NCI-H510A treated with DMSO at 0.1 percent for 48 hours (cell line): ENCODE data around the gene PIAS3.
A peak's percentile ranks its signal among the peaks of the same experiment; 100 is the strongest.

Source experiments
- DNase-seq: peaks from one replicate; lab custom pipeline; 2025; lab: John Stamatoyannopoulos, UW

Gene PIAS3

DNA sequence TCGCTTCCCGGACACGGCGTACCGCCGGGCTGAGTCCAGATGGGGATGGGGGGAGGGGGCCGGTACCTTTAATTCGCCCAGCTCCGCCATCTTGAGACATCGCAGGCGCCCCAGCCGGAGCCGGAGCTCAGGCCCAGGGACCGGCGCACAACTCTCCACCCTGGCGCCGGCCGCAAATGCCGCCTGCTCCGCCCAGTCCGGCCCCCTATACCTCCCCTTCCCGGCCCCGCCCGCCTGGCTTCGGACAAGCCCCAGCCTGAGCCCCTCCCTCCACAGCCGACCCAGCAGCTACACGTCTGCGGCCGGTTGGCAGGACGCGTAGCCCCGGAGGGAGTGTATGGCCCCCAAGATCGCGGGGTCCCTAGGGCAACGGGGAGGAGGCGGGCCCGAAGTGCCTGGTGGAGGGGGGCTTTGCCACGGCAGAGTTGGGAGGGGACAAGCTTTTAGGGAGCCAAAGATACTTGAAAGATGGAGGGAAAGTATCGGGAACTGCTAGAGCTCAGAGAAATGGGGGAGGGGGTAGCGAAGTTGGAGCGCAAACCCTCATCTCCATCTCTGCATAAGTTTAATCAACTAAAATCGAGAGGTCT is at the start of gene PIAS3:
Gene PIAS3 (minus strand): TSS at position 181 of the 590 bp plus-strand sequence. CDS start 91 bp downstream, at position 90.
- DNase-seq: peak; percentile 89

DNA sequence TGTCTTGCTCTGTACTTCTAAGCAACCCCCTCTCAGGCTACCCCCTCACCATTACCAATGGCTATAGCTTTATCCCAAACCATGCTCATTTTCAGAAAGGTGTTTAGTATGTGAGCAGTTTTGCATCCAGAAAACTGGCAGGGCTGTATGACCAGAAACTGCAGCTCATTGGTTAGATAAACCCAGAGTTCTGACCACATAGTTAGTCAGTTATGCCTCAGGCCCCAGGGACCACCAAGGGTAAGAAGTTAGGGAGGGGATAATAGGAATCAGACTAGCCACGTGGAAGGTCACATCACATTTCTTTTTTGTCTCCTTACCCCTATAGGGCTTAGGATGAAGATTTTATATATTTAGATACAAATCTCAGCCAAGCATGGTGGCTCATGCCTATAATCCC is 49.8 kb upstream of the PIAS3 start:
- DNase-seq: no peak

DNA sequence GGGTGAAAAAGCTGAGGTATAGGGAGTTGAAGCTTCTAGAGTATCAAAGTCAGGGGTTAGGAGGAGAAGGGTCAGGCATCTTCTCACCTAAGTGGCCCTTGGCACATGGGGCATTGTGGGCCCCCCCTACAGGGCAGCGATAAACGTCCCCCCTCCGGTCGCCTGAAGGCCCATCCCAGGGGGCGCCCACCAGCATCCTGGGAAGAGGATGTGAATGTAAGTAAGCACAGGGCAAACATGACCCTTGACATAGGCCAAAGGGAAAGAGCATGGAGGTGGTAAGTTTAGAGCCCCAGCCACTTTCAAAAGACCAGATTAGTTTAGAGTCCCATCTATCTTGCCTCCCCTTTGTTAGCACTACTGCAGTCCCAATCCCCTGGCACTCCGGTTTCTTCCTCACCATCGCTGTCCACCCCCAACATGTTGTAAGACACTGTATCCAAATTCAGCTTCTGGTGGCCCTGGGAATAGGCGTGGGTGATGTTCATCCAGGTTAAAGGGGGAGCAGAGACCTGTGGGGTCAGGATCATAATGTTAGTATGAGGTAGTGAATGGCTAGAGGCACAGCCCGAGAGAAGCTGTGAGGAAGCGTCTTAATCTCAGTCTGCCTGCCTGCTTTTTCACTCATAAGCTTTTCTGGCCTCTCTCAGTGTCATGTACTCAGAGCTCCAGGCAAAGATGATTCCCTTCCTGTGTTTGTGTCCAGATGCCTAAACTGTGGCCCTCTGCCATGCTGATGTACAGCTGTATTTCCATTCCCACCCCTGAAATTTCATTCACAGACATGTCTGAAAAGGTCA is 48.3 kb upstream of the PIAS3 start:
- DNase-seq: no peak

DNA sequence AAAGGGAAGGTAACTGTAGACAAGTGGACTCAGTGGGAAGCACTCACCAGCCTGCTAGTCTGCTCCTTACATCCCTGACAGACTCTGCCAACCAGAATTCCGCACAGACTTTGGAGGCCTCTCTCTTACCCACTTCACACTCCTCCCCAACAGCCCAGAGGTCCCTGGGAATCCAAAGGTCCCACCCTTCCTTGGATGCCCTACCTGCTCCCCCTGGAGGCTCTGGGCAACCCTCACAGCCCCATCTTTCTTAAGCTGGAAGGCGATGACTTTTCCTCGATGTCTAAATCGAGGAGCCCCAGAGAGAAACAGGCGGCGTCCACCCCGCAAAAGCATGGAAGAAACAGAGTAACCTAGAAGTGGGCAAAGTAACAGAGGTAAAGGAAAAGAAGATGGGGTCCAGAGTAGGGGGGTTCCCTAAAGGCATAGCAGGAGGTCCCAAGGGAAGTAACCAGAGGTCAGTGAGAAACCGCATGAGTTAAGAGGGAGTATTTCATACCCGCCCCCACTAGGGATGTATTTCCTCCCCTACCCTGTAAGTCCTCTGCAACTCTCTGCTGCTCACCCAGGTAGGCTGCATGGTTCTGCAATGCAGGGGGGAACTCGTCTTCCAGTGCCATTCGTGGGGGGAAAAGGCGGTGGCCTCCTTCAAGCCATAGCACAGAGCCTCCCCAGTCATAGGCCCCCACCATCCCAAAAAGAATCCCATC is 42.6 kb upstream of the PIAS3 start:
- no peak for DNase-seq

DNA sequence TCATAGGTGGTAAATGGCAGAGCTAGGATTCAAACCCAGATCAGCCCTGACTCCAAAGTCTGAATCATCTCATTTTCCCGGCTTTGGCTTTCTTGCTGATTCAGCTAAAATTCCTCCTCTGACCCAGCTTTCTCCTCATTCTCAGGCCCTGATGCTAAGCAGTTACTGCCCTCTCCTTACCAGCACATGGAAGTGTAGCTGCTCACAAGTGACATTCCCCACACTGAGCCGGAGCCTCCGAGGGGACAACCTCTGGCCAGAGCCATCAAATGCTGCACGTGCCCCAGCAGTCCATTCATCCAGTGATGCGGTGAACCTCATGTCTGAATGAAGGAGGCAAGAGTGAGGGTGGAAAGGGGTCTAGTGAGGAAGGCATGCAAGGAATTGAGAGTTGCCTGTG is 39.9 kb upstream of the PIAS3 start:
- DNase-seq: no peak

DNA sequence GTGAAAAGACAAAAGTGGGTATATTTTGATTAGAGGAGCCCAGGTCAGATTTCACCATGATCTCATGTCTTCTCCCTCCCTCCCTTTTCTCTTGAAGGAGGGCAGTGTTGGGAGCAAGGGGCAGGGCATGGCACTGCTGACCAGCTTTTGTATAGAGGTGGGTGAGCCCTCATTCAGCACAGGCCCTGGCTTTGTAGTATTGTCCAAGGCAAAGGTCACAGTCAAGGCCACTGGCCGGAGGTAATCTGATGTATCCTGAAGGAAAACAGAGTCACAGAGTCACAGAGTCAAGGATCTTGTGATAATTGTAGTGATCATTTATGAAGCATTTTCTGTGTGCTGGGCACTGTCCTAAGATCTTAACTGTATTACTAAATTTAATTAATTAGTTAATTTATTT is 39.1 kb upstream of the PIAS3 start:
- DNase-seq: no peak

DNA sequence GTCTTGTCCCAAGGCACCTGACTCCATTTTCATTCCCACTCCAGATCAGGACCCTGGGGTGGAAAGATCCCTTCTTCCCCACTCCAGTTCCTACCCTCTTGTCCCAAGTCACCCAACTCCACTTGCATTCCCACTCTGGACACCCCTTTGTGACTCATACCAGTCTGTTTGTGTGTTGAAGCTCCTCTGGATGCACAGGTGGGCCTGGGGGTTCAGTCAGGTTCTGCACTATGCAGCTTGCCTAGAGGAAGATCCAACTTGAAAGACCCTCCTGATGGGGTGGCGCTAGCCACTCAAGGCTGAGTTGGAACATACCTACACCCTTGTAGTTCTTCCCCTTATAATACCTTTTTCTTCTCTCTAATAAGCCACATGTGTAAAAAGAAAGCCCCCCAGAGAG is 36.6 kb upstream of the PIAS3 start:
- no peak for DNase-seq

DNA sequence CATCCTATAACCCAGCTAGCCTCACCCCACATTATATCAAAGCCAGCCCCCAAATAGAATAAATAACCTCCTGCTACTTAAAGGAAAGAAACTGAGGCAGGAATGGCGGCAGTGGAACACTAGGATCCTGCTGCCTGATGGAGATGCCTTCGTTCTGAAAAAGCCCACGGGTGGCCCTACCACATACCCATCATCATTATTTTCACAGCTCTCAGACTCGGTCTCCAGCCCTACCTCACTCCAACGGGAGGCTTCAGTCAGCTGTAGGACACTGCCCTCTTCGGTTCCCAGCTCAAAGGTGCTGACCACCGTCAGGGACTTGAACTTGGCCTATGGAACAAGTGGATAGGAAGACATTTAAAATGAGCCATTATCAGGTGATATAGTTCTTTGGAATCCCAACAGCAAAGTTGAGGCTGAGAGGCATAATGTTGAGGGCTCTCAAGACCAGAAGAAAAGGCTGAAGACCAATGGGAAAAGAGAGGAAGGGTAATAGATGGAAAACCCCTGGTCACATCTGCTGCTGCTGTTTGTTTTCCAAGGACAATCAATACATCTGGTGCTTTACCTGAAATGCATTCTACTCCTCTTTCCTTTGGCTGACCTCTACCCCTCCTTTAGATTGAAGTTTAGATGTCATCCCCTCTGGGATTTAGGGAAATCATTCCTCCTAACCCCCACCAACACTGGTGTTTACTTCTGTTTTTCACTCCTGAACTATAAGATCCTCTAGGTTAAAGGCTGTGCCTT is 34.6 kb upstream of the PIAS3 start:
- no peak for DNase-seq

DNA sequence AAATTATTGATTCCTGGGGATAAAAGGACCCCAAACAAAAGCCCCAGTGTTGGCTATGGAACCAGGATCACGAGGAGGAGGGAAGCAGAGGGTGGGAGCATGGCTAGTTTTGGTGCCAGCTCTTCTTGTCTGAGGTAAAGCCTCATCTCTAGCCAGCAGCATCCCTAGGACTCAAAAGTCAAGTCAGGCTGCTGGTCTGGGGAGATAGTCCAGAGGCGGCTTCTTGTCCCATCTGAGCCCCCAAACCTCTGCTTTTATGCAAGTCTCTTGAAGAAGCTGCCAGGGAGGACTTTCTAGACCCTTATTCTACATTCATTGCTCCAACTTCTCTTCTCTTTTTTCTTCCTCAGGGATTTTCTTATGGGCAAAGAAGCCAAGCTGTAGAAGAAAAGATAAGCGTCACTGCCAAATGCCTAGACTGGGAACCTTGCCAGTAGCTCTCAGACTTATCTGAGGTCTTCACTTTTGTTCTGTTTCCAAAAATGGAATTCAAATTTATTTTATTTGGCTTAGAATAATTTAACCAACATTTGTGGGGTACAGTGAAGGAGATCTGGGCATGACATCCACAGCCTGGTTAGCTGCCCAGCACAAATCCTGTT is 33.7 kb upstream of the PIAS3 start:
- no peak for DNase-seq

DNA sequence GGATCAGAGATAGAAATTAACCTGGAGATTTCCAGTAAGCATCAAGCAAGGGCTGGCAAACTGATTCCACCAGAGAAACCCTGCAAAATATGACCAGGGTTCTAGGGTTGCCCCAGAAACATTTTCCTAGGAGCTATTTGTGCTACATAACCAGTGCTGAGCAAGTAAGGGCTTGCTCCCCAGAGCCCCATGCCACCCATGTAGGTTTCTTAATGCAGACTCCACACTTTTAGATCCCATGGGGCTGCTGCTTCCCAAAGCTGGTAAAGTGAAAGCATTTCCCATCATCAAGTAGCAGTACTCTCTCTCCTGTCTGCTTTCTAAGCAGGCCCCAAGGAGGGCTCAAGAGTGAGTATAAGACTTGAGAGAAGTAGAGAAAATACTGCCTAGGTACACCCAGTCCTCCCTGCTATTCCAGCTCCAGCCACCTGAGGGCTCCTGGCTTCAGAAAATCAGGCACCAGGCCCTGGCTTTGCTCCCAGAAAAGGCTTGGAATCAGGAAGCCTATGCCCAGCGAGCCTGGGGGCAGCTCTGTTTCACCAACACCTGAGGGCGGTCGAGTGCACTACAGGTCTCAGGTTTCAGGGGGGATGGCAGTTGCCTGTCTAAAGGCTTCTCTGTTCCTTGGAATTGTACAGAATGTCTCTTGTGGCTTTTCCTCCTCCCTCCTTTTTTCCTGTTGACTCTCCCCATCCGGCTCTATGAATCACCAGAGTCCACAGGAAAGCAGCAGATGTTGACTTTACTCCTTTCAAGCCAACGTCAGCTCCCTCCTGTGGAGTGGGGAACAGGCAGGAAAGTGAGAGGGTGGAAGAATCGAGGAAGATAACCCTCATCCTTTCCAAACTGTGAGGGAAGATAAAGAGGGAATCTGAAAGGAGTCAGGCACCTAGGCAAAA is 33.0 kb upstream of the PIAS3 start:
- DNase-seq: peak; percentile 96

DNA sequence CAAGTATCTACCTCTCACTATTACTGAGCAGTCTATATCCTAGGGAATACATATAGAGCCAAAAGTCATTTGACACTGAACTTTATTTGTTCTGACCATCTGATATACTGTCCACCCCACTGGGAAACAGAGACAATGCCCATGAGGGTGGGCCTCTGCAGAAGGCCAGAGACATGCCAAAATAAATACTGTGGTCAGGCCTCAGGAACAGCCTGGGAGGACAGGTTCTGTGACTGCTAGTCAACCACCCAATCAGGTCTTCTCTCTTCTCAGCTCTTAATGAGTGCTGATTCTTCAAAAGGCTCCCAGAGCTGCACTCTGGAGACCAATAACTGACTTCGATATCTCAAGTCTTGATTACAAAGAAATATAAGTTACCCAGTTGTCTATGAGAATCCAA is 32.3 kb upstream of the PIAS3 start:
- DNase-seq: peak; percentile 72

DNA sequence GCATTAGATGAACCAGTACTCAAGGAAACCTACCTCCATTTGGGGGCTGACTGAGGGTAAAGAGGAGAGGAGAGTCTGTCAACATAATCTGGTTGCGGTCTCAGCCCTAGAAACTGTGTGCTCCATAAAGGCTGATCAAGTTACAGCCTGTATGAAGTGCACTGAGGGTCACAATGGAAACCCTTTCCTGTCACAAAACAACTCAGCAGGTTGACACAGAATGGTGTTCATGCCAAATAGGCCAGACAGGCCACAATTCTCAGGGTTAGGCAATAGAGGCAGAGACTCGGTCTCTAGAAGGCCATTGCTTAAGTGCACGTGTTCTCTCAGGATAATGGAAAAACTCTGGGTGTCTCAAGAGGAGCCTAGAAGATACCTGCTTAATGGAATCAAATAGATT is 30.8 kb upstream of the PIAS3 start:
- DNase-seq: peak; percentile 70

DNA sequence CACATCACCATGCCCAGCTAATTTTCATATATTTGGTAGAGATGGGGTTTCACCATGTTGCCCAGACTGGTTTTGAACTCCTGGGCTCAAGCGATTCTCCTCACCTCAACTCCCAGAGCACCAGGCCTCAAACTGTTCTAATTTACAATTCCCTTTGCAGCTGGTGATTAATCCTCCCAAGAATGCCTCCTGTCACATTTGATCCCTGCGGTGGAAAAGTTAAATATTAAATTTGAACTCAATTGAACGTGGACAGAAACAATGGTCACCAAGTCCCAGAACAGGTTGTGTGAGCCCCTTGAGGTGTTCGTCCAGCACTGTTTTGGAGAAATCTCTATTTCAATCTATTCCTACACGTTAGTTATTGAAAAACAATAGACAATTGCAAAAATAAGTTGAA is 28.8 kb upstream of the PIAS3 start:
- DNase-seq: no peak

DNA sequence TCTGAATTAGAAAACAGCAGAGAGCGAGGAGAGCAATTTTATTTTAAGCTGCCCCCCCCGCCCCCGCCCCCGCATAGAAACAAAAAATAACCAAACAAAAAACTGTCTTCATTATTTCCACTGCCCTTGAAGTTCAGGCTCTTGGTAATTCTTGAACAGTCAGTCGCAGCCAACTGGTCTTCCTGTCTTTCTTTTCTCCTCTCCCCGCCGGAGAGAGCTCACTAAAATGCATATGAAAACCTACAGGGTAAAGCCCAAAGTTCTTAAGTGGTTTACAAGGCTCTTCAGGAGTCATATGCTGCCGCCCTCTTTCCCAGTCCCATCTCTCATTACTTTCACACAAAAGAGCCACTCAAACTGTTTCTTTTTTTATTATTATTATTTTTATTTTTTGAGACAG is 27.9 kb upstream of the PIAS3 start:
- DNase-seq: no peak

DNA sequence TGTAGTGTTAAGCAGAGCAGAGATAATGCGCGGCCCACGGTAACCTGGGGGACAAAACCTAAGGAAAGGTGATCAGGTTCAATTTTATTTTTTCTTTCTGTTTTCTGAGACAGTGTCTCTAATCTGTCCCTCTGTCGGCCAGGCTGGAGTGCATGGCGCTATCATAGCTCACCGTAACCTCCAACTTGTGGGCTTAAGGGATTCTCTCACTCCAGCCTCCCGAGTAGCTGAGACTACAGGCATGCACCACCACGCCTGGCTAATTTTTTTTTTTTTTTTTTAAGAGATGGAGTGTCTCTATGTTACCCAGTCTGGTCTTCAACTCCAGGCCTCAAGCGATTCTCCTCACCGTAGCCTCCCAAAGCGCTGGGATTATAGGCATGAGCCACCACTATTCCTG is 27.5 kb upstream of the PIAS3 start:
- DNase-seq: no peak

DNA sequence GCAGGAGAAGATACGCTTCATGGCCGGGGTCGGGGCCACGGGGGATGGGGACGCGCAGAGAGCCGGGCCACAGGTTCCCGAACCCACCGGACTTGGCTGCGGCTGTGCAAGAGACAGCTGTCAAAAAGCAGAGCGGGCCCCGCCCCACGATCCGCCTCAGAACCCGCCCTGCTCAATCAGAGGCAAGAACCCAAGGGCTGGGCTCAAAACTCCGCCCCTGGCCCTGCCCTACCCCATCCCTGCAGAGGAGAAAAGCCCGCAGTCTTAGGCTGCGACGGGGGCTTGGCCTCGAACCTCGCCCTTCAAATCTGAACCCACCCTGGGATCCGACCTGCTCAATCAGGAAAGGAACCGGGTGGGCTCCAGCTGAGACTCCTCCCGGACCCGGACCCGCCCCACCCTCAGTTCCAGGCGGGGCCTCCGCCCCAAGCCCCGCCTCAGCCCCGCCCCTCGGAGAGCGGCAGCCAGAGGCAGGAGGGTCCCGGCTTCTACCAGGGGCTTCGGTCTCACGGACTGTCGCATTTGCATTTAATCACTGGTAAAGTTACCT is 26.9 kb upstream of the PIAS3 start, which contains the start of gene ANKRD35:
Gene ANKRD35 (minus strand): TSS at position 129 of the 550 bp plus-strand sequence. CDS start 108 bp downstream, at position 21.
- peak; percentile 73 for DNase-seq

DNA sequence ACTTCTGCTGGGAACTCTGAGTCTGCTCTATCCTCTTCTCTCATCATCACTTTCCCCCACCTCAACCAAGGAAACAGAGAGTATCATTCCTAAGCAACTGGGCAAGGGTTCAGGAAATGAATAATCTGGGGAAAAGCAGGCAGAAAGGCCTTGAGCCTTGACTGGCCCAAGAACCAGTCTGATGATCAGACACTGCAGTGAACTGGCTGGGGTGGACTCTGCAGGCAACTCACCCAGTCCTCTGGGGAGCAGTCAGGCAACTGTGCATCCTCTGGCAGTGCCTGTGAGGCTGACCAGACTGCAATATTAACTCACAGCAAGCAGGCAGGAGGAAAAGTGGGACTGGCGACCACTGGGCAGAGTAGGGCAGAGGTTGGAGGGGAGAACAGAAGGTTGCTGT is 25.8 kb upstream of the PIAS3 start:
- no peak for DNase-seq

DNA sequence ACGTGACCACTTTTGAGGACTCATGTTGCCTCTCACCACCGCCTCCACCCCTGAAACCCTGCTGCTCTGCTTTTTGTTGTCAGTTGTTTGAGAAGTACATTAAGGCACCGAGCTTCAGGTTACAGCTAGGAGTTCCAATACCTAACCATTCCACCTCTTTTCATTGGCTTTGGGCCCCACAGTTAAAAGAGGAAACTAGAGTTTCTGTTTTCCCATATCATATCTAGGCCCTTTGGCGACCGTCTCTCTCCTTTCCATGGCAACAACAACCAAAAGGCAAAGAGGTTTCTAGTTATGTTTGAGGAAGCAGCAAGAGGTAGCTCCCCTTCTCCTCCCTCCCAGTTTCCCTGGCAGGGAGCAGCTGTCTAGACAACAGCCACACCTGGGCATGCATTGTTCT is 20.9 kb upstream of the PIAS3 start:
- DNase-seq: peak; percentile 82

DNA sequence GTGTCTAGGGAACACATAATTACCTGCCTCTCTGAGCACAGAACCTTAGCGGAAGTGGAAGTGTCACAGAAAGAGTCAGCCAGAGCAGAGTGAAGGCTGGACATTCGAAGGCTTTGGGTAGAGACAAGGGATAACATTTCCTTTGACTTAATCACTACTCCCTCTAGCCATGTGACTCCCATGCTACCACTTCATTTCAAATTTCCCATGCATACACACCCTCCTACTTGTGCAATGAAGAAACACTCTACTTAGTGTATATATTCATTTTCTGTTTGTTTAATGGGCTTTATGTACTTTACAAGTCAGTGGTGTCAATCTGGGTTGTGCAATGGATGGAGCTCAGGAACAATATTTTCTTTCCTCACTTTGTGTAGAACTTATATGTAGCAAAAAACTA is 19.8 kb upstream of the PIAS3 start:
- DNase-seq: peak; percentile 42

DNA sequence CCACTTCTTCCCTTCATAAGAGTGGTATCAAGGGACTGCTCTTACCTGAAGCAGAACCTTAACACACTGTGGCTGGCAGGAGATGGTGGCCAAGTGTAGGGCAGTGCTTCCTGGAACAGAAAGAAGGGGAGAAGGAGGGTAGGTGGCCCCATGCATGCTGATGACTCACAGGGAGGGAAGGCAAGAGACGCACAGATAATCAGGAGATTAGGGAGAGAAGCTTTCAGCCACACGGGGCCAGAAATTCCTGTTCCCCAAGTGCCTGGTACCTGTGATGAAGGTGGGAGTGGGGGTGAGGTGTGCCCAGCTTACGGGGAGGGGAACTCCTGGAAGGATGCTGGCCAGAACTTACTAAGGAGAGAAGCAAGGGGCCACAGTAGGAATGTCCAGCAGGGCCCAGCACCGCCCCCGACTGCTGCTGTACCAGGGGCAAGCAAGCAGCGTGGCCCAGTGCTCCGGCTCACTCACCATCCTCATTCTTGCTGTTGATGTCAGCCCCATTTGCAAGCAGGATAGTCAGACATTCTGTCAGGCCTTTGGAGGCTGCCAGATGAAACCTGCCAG is 19.1 kb upstream of the PIAS3 start:
- DNase-seq: no peak
